ENCODE results near the gene SENP1. TPM values are rescaled to one million over a fixed set of nuclear protein-coding genes. Genes with fewer than 3 reads are reported as not detected.

SENP1 gene
- total RNA-seq, 6 experiments from 2014 or later: 3.6 to 6.5 (median 5.1) TPM

GRCh38 chr12:47997321-47997720 lies 108.6 kb downstream of the SENP1 start:
- 14% methylated on average over 1 of the region's 3 CpGs for WGBS (ENCODE audit: insufficient coverage, low coverage, low lambda C conversion rate, missing lambda C conversion rate)
- DNase-seq (peak; percentile 60 to 77 (median 74)), ATAC-seq (peak; percentile 72 to 94 (median 86))
- H3K4me3 ChIP-seq: no peak overlapping the region
- no peak overlapping the region for H3K27ac ChIP-seq
- peaks cover 0 to 30% (median 0%) of the 10 kb centered on the region in 4 donors for H3K4me1 ChIP-seq
- H3K9me3 ChIP-seq: no peaks in the 10 kb centered on the region
- intact Hi-C loops (cut with DNase I): no loop called here
- TF ChIP-seq POLR2A (IDR thresholded peaks at IDR 0.05) (no peak), CTCF (IDR thresholded peaks at IDR 0.05) (no peak)
- H3K27me3 ChIP-seq: peaks cover 0 to 18% of the 10 kb centered on the region in 2 donors
- no peaks in the 10 kb centered on the region for H3K36me3 ChIP-seq

DNA sequence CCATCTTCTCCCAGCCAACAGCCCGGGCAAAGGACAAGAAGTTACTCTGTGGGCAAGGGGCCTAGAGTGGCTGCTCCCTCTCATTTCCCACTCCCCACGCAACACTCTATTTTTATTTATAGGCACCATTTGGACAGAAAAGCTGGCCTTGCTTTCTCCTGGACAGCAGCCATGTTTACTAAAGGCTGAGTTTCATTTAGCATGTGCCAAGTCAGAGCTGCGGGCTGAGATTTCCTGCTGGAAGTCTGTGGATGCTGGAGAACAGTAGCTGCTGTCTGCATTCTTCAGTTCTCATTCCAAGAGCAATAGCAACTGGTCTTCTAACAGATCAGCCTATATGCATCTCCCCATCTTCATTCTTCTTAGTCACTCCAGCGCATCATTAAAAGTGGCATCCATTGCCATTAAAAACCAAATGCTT lies 109.9 kb downstream of the SENP1 start:
- ATAC-seq (peak in 3 of 4 donors; percentile 59 to 63 (median 62)), DNase-seq (peak in 1 of 3 donors; percentile 54)
- Histone ChIP-seq H3K36me3 (no peaks in the 10 kb centered on the region), H3K9me3 (no peaks in the 10 kb centered on the region), H3K27me3 (peaks cover 0 to 7% of the 10 kb centered on the region in 2 donors), H3K4me1 (peaks cover 0 to 19% (median 0%) of the 10 kb centered on the region in 4 donors), H3K27ac (no peak overlapping the region), H3K4me3 (no peak overlapping the region)
- intact Hi-C loops (cut with DNase I): no loop called here
- WGBS (ENCODE audit: insufficient coverage, low coverage, low lambda C conversion rate, missing lambda C conversion rate): 42% methylated on average over 4 of the region's 4 CpGs
- no peak for TF ChIP-seq CTCF (IDR thresholded peaks at IDR 0.05)
- TF ChIP-seq POLR2A (IDR thresholded peaks at IDR 0.05): no peak

GRCh38 chr12:47993491-47993890 lies 112.4 kb downstream of the SENP1 start:
- Histone ChIP-seq H3K4me3 (no peak overlapping the region), H3K4me1 (peaks cover 0 to 19% (median 0%) of the 10 kb centered on the region in 4 donors), H3K27ac (no peak overlapping the region), H3K9me3 (no peaks in the 10 kb centered on the region), H3K27me3 (no peaks in the 10 kb centered on the region), H3K36me3 (no peaks in the 10 kb centered on the region)
- TF ChIP-seq CTCF (IDR thresholded peaks at IDR 0.05): no peak
- TF ChIP-seq POLR2A (IDR thresholded peaks at IDR 0.05): no peak
- WGBS (ENCODE audit: insufficient coverage, low coverage, low lambda C conversion rate, missing lambda C conversion rate): 74% methylated on average over 3 of the region's 5 CpGs
- intact Hi-C loops (cut with DNase I): no loop called here
- no peak for ATAC-seq
- peak in 1 of 3 donors; percentile 5 for DNase-seq

Small RNA genes within 50 kb of the gene (microRNA-seq; reads per million reads assigned to microRNA genes)
- gene MIR6505: 0 to 1.2 reads per million in 2 donors

Small RNA genes within 50 kb of the gene (small RNA-seq; reads per million reads assigned to genes)
- gene MIR6505: 0 reads per million in 2 experiments
- gene RNU6-1203P: 0 reads per million in 2 experiments

Other genes starting within 250 kb of the SENP1 start
- 1 to 10 TPM in 1 of 6 experiments, under 1 TPM in 5; 0.18 to 1.2 (median 0.39) TPM for gene VDR, start 201.1 kb downstream of the SENP1 start, total RNA-seq
- 10 to 100 TPM; 13.8 to 55.6 (median 34.7) TPM for gene TMEM106C, start 142.5 kb downstream of the SENP1 start, total RNA-seq
- gene COL2A1, start 101.6 kb downstream of the SENP1 start, total RNA-seq: not detected
- gene PFKM, start 13.3 kb upstream of the SENP1 start, total RNA-seq: 1 to 10 TPM; 4.6 to 8.9 (median 7.8) TPM
- 10 to 100 TPM; 17.7 to 29.3 (median 21.6) TPM for gene ASB8, start 51.4 kb upstream of the SENP1 start, total RNA-seq
- under 1 TPM in 3 of 6 experiments, not detected in 3; 0.11 to 0.46 (median 0.23) TPM for gene CCDC184, start 77.6 kb upstream of the SENP1 start, total RNA-seq
- gene OR10AD1, start 97.2 kb upstream of the SENP1 start, total RNA-seq: not detected
- gene ZNF641, start 244.8 kb upstream of the SENP1 start, total RNA-seq: 1 to 10 TPM; 6.5 to 8.4 (median 7.2) TPM